Measurements from ENCODE around the gene PRRT3. TPM values are rescaled to one million over a fixed set of nuclear protein-coding genes. Genes with fewer than 3 reads are reported as not detected.

PRRT3 gene
- total RNA-seq, 2 experiments from 2014 or later: 5.5 to 6.9 TPM

Other genes with a start within 250 kb of the PRRT3 start
- gene CPNE9, start 248.6 kb downstream of the PRRT3 start, total RNA-seq: not detected
- 10 to 100 TPM; 54.7 to 57.4 TPM for gene BRPF1, start 220.7 kb downstream of the PRRT3 start, total RNA-seq
- gene OGG1, start 202.5 kb downstream of the PRRT3 start, total RNA-seq: 10 to 100 TPM; 36.9 to 37.7 TPM
- 10 to 100 TPM; 33.5 to 35.7 TPM for gene CAMK1, start 182.5 kb downstream of the PRRT3 start, total RNA-seq
- gene TADA3, start 159.9 kb downstream of the PRRT3 start, total RNA-seq: 10 to 100 TPM; 83.2 to 85.6 TPM
- gene ARPC4, start 159.3 kb downstream of the PRRT3 start, total RNA-seq: 100 to 1,000 TPM; 317 to 321 TPM
- gene TTLL3, start 142.1 kb downstream of the PRRT3 start, total RNA-seq: 10 to 100 TPM; 53.7 to 55.2 TPM
- 10 to 100 TPM; 48.4 to 49.7 TPM for gene RPUSD3, start 108.4 kb downstream of the PRRT3 start, total RNA-seq
- gene CIDEC, start 72.2 kb downstream of the PRRT3 start, total RNA-seq: not detected
- gene JAGN1, start 61.8 kb downstream of the PRRT3 start, total RNA-seq: 10 to 100 TPM; 30.2 to 31.0 TPM
- gene IL17RE, start 49.6 kb downstream of the PRRT3 start, total RNA-seq: 1 to 10 TPM; 1.3 to 1.8 TPM
- gene IL17RC, start 35.3 kb downstream of the PRRT3 start, total RNA-seq: under 1 TPM; 0.42 to 0.55 TPM
- gene CRELD1, start 18.6 kb downstream of the PRRT3 start, total RNA-seq: 10 to 100 TPM; 10.1 to 10.9 TPM
- 10 to 100 TPM; 49.0 to 53.4 TPM for gene EMC3, start 34.4 kb upstream of the PRRT3 start, total RNA-seq
- 10 to 100 TPM; 66.9 to 71.5 TPM for gene FANCD2, start 74.0 kb upstream of the PRRT3 start, total RNA-seq
- gene FANCD2OS, start 155.8 kb upstream of the PRRT3 start, total RNA-seq: not detected
- gene BRK1, start 163.3 kb upstream of the PRRT3 start, total RNA-seq: 100 to 1,000 TPM; 113 to 120 TPM
- gene VHL, start 189.4 kb upstream of the PRRT3 start, total RNA-seq: 10 to 100 TPM; 57.0 to 59.1 TPM
- 1 to 10 TPM; 1.3 to 1.4 TPM for gene IRAK2, start 212.5 kb upstream of the PRRT3 start, total RNA-seq

Measured in activated CD8-positive, alpha-beta T cell treated with anti-CD3 and anti-CD28 coated beads, Interleukin-2, amount 10 ng/mL, durations not matched to agents 7 days and 5 days (primary cell).